HL-60/S4 treated with phorbol 12-myristate 13-acetate at 8.2 ng/mL for 4 days and 3 days (cell line): ENCODE measurements around the gene SKA1.
"Not testable (repeated sequence)": the region's sequence is repeated elsewhere in the genome, so short reads cannot be mapped to it uniquely, and the experiment has no call there.

Source experiments
- in situ Hi-C: fragments of 300-500 bp; cut with MboI; formaldehyde crosslinking; loops from 2 replicates; pipeline ENCODE4 v1.15.0; 2022; ENCODE audit warnings: low sequenced_read_pairs

Gene SKA1

DNA sequence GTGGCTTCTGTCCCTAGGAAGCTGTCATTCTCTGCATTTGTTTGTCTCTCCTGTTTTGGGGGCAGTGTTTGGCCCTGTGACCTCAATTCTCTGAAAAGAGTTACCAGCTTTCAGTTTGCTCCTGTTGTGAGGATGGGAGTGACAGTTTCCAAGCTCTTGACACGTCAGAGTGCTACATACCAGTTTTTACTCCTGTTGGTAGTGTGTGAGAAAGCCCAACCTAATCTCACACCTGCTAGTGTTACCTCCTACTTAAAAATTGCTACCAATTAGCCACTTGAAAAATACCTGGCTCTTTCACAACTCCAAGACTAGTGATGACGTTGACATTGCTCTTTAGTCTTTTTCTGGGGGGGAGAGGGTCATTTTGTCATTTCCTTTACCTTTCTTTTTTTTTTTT lies 14.1 kb downstream of the SKA1 start:
- in situ Hi-C loops: no loop called here

- in situ Hi-C loops: no loop called here
These were observed 19.0 kb downstream of the SKA1 start for GRCh38 chr18:50393802-50394201.

DNA sequence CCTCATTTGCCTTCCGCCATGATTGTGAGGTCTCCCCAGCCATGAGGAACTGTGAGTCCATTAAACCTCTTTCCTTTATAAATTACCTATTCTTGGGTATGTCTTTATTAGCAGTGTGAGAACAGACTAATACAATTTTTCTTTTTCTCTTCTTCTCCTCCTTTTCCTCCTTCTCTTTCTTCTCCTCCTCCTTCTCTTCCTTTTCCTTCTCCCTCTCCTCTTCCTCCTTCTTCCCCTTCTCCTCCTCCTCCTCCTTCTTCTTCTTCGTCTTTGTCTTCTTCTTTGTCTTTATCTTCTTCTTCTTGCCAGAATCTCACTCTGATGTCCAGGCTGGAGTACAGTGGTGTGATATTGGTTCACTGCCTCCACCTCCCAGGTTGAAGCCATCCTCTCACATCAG lies 20.2 kb downstream of the SKA1 start:
- in situ Hi-C loops: no loop called here

DNA sequence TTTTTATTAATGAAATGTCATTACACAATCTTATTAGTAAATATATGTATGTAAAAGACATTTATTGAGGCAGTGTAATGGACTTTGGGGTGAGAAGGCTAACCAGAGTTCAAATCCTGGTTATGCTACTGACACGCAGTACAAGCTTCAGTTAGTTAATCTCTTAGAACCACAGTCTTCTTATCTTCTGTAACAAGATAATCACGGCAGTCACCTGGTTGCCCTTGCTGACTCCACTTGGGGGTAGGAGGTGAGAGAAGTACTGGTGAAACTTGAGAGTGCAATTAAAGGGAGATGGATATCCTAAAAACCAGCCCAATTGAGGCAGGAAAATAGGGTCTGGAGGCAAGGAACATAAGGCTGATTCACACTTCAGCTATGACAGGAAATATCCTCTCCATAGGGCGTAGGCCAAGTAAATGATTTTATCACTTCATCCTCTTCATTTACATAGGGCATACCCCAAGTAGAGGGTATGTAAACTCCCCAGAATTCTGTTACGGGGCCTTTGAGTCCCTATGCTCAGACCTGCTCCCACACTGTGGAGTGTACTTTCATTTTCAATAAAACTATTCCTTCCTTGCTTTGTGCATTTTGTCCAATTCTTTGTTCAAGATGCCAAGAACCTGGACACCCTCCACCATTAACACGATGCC lies 21.3 kb downstream of the SKA1 start:
- in situ Hi-C loops: no loop called here

GRCh38 chr18:50397023-50397422 lies 22.2 kb downstream of the SKA1 start:
- in situ Hi-C loops: no loop called here

DNA sequence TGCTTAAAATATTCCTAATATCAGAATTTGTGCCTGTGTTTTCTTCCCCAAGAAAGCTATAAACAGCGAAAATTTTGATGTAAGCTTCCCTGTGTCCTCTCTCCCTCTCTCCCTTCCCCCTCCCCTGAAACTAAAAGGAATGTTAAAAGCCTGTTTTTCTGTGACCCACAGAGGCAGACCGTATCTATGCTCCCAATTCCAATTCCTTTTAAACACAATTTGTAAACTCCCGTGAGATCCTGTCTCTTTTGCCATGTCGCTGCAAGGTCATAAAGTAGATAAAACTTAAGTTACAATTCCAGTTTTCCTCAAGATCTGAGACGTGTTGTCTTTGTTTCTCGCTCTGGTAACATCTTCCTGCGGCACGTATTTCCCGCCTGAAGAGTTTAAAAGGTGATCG lies 23.3 kb downstream of the SKA1 start:
- in situ Hi-C loops: no loop called here

DNA sequence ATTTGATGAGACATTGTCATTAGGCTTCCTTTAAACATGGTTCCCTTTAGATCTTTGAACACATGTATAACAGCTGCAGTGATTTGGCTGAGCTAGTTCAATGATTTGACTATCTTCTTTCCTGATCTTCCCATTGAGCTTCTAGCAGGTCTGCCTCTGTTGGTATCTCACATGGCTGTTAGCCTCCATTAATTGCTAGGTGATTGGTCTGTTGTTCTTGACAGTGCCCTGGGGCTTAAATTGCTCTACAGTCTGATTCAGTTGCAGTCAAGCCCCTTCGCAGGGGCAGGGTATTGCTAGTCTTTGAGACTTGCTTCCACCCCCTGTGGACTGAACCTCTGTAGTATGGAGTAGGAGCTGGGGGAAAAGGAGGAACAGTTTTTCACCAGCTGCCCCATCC lies 24.1 kb downstream of the SKA1 start:
- in situ Hi-C loops: no loop called here

DNA sequence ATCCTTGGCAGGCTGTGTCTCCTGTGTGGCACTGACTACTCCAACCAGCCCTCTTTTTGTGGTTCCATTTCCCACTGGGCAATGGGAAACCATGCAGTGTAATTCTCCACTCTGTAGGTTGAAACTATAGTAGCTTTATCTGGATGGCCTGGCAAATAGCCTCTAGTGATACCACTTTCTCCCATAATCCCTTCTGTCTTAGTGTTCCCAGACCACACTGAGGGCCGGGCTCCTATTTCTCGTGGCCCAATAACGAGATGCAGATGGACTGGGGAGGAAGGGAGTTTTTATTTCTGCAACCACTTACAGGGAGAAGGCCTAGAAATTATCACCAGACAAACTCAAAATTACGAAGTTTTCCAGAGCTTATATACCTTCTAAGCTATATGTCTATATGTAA lies 24.7 kb downstream of the SKA1 start:
- in situ Hi-C loops: no loop called here

- in situ Hi-C loops: not testable (repeated sequence)
These were observed 25.6 kb downstream of the SKA1 start for GRCh38 chr18:50400438-50400837.

DNA sequence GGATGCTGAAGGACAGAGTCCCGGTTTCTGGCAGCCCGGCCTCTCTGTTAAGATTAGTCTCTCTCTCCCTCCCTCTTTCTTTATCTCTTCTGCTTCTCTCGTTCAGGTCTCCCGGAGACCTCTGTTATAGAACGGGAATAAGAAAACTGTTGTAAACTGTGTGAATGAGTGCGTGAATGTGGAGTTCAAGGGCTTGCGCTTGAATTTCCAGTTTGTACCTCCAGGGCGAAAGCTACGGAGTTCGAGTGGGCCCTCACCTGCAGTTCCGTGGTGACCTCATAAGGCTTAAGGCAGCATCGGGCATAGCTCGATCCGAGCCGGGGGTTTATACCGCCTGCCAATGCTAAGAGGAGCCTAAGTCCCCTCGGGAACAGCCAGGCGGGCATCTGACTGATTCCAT lies 26.4 kb downstream of the SKA1 start:
- in situ Hi-C loops: no loop called here

- in situ Hi-C loops: no loop called here
These were observed 27.0 kb downstream of the SKA1 start for GRCh38 chr18:50401888-50402287.

- in situ Hi-C loops: not testable (repeated sequence)
These were observed 30.1 kb downstream of the SKA1 start for GRCh38 chr18:50404752-50405581.

DNA sequence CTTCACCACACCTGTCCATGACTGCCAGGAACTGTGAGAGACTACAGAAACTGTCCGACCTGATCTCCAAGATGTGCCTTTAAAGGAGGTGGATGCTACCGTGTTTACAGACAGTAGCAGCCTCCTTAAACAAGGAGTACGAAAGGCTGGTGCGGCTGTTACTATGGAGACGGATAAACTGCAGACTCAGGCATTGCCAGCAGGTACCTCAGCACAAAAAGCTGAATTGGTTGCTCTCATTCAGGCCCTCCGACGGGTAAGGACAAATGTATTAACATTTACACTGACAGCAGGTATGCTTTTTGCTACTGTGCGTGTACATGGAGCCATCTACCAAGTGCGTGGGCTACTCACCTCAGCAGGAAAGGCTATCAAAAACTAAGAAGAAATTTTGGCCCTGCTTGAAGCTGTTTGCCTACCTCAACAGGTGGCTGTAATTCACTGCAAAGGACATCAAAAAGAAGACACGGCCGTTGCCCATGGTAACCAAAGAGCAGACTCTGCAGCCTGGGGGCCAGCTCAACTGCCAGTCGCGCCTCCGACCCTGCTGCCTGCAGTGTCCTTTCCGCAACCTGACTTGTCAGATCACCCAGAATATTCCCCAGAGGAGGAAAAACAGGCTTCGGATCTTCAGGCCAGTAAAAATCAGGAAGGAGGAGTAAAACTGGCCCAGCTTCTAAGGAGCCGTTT lies 30.9 kb downstream of the SKA1 start:
- in situ Hi-C loops: no loop called here

DNA sequence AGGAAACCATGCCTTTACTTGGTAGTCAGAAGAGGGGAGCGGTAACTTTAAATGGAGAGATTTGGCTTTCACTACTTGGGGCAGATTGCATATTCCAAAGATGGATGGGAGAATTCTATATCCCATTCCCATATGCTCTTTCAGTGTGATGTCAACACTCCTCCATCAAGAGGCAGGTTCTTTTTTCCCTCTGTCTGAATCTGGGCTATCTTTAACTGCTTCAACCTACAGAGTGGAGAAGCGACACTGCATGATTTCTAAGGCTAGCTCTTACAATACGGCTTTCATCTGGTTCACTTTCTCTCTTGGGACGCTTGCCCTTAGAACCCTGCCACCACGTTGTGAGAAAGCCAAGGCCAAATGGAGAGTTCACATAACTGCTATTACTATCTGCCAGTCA lies 34.4 kb downstream of the SKA1 start:
- in situ Hi-C loops: no loop called here

DNA sequence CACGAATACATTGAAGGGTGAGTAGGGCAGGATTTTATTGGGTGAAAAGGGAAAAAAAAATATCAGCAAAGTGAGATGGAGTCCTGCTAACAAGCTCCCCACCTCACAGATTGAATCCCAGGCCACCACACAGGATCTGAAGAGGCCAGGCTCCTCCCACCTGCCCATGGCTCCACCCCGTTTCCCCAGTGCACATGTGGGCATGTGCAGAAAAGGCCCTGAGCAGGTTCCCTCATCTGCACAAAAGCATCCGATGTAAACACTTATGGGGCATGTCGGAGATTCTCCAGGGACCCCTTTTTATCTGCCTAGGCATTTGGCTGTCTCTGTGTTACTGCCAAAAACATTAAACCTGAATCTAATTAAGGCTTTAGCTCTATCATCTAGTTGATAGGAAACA lies 35.2 kb downstream of the SKA1 start:
- in situ Hi-C loops: no loop called here

DNA sequence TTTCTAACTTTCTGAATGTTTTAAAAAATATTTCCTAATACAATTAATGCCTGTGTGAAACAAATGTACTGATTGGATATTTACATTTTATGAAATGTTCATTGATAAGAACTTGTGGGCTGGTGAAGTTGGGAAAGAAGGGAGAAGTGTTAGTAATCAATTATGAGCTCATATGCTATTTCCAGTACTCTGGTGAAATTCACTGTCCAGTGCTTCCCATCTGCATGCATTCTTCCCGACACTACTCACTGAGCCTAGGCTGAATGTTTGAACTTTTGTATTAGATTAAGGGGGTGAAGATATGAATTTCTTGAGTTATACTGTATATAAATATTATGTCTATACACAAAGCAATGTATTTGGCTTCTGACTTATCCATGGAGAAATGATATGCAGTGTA lies 36.0 kb downstream of the SKA1 start:
- in situ Hi-C loops: no loop called here

DNA sequence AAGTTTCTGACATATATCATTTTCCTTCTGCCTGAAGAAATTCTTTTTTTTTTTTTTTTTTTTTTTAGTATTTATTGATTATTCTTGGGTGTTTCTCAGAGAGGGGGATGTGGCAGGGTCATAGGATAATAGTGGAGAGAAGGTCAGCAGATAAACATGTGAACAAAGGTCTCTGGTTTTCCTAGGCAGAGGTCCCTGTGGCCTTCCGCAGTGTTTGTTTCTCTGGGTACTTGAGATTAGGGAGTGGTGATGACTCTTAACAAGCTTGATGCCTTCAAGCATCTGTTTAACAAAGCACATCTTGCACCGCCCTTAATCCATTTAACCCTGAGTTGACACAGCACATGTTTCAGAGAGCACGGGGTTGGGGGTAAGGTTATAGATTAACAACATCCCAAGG lies 42.0 kb downstream of the SKA1 start:
- in situ Hi-C loops: not testable (repeated sequence)

DNA sequence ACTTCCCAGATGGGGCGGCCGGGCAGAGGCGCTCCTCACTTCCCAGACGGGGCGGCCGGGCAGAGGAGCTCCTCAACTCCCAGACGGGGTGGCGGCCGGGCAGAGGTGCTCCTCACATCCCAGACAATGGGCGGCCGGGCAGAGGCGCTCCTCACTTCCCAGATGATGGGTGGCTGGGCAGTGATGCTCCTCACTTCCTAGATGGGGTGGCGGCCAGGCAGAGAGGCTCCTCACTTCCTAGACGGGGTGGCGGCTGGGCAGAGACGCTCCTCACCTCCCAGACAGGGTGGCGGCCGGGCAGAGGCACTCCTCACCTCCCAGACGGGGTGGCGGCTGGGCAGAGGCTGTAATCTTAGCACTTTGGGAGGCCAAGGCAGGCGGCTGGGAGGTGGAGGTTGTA lies 42.9 kb downstream of the SKA1 start:
- in situ Hi-C loops: not testable (repeated sequence)

DNA sequence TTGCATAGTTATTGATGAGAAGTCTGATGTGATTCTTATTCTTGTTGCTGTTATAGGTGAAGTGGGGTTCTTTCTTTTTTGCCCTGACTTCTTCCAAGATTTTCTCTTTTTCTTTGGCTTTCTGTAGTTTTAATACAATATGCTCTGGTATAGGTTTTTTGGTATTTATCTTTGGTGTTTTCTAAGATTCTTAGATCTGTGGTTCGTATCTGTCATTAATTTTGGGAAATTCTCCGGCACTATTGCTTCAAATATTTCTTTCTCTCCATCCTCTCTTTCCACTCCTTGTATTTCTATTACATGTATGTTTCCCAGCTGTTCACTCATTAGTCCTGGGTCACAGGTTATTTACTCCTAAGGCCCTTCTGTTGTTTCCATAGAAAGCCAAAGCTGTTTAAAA lies 43.8 kb downstream of the SKA1 start:
- in situ Hi-C loops: no loop called here

- in situ Hi-C loops: no loop called here
These were observed 47.5 kb downstream of the SKA1 start for GRCh38 chr18:50422286-50422898.

DNA sequence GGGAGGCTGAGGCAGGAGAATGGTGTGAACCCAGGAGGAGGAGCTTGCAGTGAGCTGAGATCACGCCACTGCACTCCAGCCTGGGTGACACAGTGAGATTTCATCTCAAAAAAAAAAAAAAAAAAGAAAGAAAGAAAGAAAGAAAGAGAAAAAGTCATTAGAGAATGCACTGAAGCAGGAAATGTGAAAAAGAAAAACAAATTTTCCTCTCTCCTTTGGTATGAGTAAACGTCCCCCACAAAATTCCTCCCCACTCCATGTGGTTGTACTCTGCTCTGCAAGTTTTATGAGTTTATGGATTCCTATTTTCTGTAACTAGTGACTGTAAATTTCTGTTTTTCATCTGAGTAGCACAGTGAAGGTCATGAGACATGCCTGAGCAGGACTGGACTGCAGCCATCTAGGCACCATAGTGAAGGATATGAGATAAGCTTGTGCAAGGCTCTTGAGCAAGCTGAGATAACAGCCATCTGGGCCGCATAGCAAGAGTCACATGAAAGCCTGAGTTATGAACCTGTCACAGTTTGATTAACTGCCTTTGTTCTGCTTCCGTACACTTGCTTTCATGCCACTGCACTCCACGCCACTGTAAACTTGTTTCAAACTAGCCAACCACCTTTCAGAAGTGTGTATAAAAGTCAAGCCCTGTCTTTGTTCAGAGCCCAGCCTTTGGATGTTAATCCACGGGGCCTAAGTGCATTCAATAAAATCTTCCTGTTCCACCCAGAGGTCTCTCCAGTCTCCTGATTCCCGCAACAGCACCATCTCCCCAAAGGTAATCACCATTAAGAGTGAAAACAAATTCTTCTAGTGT lies 50.2 kb downstream of the SKA1 start:
- in situ Hi-C loops: no loop called here
